HG03571 (cell line): ENCODE data around the gene CCDC15.

Experiments used
- ATAC-seq: cut with Tn5 transposase; IDR thresholded peaks from one replicate; pipeline ENCODE4 v1.9.1; 2021; ENCODE audit not compliant: unreplicated experiment

CCDC15 gene

GRCh38 chr11:124953753-124954589, at the start of gene CCDC15:
TSS of gene CCDC15 (plus strand) at chr11:124954202. CDS start at chr11:124954733, 531 bp downstream.
- ATAC-seq, result peak; percentile 99

DNA sequence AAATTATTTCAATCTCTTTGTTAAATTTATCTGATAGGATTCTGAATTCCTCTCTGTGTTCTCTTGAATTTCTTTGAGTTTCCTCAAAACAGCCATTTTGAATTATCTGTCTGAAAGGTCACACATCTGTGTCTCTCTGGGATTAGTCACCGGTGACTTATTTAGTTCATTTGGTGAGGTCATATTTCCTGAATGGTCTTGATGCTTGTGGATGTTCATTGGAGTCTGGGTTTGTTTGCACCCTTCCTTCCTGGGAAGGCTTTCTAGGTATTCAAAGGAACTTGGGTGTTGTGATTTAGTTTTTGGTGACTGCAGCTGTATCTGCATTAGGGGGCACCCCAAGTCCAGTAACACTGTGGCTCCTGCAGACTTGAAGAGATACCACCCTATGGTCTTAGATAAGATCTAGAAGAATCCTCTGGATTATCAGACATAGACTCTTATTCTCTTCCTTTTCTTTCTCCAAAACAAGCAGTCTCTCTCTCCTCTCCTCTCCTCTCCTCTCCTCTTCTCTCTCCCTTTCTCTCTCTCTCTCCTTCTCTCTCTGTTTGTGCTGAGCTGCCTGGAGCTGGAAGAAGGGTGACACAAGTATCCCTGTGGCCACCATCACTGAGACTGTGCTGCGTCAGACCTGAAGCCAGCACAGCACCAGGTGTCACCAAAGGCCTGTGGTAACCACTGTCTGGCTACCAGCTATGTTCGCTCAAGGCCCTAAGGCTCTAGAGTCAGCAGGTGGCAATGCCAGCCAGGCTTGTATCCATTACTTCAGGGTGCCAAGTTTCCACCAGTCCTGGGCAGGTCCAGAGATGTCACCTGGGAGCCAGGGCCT, 38.2 kb upstream of the CCDC15 start:
- no peak for ATAC-seq

GRCh38 chr11:124916370-124916710, 37.7 kb upstream of the CCDC15 start:
- ATAC-seq, result no peak

DNA sequence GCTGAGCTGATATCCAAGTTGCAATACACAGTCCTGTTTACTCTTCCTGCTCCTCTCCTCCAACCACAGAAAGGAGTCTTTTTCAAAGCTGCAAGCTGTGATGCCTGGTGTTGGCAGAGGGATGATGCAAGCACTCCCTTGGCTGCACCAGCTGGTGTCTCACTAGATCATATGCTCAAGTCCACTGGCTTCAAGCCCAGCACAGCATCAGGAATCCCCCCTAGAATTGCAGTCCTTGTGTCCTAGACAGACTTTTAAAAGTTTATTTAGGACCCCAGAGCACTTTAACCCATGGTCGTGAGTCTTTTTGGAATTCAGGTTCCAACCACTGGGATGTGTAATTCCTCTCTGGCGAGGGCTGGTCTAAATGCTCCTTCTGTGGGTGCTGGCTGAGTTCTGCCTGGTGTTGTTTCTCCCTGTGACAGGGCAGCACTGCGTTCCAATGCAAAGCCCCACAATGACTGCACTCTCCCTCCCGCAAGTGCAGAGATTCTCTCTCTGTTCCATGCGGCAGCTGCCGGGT, 36.8 kb upstream of the CCDC15 start:
- ATAC-seq, result no peak

DNA sequence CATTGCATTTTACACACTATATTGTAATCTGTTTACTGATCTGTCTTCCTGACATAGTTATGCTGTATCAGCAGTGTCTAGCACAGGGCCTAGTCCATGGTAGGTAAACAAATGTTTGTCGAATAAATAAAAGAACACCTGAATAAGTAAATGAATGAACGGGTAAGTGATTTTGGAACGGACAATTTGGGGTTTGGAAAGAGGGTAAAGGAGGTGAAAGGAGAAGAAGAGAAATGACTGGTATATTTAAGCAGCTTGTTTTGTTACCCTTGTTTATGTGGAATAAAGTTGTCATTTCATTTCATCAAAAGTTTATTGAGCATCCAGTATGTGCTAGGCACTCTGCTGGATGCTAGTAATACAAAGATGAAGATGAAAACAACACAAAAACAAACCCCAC, 35.1 kb upstream of the CCDC15 start, which contains the start of gene HEPN1:
HEPN1 (plus strand) TSS at position 301 of the 400 bp plus-strand sequence.
- no peak for ATAC-seq

DNA sequence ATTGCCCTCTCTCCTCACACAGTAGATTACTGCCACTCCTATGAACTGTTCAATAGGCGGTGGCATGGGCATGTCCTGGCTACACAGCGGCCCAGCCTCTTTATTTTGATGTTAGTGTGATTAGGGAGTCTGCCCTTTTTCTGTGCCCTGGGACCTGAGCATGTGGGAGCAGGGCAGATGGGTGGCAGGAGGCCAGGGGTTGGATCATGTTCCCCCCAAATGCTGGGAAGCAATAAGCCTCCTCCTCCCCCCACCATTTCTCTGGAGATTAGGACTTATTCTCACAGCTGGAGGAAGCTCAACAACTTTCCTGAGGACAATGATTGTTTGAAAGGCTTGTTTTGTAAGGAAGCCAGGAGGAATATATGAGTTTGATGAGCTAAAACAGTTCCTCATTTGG, 34.1 kb upstream of the CCDC15 start:
- no peak for ATAC-seq

GRCh38 chr11:124920356-124920755, 33.6 kb upstream of the CCDC15 start:
- ATAC-seq, result no peak

DNA sequence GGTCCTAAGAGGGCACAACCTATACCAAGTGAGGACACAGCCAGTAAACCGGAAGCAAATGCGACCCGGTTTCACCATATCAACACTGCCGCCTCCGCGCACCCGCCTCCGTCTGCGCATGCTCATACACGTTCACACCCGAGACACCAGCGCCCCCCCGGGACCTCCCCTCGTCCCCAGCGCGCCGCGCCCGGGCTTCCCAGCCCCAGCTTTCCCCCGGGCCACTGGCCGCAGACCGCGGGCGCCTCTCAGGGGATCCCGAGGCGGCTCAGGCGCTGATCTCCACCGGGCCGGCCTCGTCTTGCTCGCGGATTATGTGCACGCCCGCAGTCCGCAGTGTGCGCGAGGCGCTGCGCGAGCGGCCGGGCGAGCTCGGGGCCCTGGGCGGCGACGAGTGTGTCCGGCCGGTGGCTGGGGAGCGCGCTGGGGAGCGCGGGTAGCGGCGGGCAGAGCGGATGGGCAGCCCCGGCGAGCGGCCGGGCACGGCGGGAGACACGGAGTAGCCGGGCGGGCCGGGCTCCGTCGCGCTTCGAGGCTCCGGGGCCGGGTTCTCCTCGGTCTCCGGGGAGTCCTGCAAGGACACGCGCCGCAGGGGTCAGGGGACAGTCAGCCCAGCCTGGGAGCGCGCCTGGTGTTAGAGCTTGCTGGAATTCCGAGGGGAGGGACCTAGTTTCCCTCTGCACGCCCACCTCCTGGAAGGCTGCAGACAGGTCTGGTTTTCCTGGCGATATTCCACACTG, 33.0 kb upstream of the CCDC15 start:
- no peak for ATAC-seq

- ATAC-seq, result no peak
Observed at GRCh38 chr11:124922831-124923230, 31.2 kb upstream of the CCDC15 start.

- ATAC-seq, result no peak
Observed at GRCh38 chr11:124923296-124923695, 30.7 kb upstream of the CCDC15 start.

DNA sequence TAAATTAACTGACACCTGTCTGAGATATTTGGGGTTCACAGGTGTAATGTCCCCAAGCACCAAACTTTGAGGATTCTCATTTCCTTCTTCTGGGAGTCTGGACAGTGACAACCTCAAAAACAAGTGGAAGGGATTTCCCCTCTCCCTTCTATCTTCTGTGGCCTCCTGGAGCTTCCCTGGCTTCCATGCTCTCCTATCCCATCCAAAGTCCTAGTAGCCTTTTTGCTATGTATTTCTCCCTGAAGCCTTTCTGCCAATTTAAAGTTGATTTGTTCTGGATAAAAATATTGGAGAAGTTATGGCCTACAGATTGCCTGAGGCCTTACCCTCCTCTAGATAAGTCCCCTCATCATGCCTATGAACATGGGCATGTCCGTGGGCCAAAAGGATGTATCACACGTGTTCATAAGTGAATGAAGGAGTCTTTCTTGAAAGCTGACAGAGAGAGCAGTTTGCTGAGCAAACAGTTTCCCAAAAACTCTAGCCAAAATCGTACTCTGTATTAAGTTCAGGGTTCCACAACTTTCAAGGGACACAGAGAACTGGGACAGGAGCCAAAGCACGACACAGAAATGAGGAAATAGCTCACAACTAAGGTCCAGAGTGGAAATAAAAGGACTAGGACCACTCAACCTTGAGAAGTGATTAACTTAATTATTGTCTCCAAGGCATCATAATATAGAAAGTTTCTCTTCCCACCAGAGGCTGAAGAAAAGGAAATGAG, 24.9 kb upstream of the CCDC15 start:
- ATAC-seq, result no peak

DNA sequence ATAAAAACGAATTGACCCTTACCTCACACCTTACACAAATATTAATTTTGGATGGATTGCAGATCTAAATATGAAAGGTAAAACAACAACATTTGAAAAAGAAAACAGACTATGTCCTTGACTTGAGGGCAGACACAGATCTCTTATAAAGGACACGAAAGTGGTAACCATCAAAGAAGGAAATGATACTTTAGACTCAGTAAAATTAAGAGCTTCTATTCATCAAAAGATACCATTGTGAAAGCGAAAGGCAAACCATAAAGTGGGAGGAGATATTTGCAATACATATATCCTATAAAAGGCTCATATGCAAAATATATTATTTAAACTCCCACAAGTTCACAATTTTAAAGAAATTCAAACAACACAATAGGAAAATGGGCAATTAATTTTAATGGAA, 23.2 kb upstream of the CCDC15 start:
- peak; percentile 85 for ATAC-seq

- no peak for ATAC-seq
Observed at GRCh38 chr11:124934862-124935547, 19.0 kb upstream of the CCDC15 start.

DNA sequence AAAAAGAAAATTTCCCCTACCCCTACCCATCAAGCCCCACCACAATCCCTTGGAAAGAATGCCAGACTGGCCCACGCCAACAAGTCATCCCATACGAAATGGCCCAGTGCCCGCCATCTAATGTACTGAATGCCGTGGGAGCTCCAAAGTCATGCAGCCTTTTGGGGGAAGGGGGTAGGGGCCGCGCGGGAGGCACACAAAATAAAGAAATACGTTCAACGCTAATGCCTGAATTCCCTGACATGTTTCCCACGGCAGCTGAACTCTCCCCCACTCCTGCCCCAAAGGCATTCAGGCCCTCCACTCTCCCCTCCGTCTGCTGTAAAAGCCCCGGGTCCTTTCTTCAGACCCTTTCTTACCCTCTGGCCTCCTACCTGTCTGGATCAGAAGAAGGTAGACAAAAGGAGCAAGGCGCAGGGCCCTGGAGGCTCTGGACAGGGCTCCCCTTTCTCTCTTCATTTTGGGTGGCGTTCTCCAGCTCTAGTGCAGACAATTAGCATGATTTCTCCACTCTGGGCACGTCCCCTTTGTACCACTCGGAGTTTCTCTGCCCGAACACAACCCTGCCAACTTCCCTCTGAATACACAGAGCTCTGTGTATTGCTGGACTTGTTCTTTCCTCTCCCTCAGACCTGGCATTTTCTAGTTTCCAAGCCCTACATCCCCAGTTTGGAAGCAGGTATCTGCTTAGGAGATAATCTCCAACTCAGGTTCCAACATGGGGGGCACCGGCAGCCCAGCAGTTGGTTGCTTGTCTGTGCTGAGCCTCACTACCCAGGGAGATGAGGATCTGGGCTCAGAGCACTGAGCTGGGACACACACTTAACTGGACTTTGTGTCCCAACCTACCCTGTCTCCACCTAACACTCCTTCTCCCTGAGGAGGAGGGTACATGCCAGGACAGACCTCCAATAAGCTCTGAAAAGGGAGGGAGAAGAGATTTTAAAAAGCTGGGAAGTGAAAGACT, 18.2 kb upstream of the CCDC15 start, which contains the start of gene HEPACAM:
HEPACAM (minus strand) TSS at position 500 of the 967 bp plus-strand sequence; CDS start at position 459, 41 bp downstream.
- no peak for ATAC-seq

GRCh38 chr11:124937336-124937935, 16.6 kb upstream of the CCDC15 start:
- ATAC-seq, result no peak

GRCh38 chr11:124938206-124938765, 15.7 kb upstream of the CCDC15 start:
- ATAC-seq, result no peak

DNA sequence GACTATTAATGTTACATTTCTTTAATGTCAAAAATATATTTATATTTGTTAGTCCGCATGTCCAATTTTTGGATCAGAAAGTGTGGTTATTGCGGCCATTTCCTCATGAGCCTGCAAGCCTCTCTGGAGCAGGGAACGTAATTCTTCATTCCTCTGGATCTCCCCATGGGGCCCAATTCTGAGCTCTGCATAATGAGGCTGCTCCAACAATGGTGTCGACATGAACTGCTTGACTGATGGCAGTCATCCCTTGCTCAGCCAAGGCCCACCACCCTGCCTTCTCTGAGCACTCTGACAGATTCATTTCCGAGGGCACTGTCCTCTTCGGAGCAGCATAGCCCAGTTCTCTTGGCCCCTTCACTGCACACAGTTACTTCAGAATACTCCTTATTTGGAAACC, 15.0 kb upstream of the CCDC15 start:
- no peak for ATAC-seq

DNA sequence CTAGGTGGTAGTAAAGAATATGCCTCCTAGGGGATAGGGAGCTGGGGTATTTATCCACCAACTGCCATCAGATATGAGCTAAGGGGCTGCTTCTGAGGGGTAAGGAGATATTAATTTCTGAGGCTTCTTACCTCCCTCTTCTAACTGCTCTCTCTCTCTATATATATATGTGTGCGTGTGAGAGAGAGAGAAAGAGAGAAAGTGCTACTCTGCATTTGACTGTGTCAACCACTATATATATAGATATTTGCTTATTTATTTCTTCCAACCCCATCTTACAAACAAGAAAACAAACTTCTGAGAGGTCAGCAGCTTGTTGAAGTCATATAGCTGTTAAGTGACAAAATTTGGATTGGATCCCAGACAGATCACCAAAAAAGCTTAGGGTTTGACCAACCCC, 12.3 kb upstream of the CCDC15 start:
- ATAC-seq, result no peak
